Loucy (cell line): ENCODE results near the gene WRAP73.

Source experiments
- H2AFZ ChIP-seq: fragments of 200-600 bp; sonication (generic); 2 replicates; pipeline ENCODE4 v1.6.0; 2016; ENCODE audit warnings: antibody characterized with exemption, mild to moderate bottlenecking, low read length, moderate library complexity
- H3F3A ChIP-seq: fragments of 200-600 bp; 2 replicates; pipeline ENCODE4 v1.6.0; 2016; ENCODE audit warnings: antibody characterized with exemption, low read depth, mild to moderate bottlenecking
- H3K27me3 ChIP-seq: fragments of 200-600 bp; sonication (generic); 2 replicates; pipeline ENCODE4 v1.6.1; 2014; ENCODE audit warnings: low read length, mild to moderate bottlenecking; ENCODE audit not compliant: insufficient read depth, poor library complexity, severe bottlenecking
- H3K36me3 ChIP-seq: fragments of 200-600 bp; sonication (generic); 2 replicates; pipeline ENCODE4 v1.6.1; 2016; ENCODE audit warnings: low read length; ENCODE audit not compliant: insufficient read depth
- H3K4me1 ChIP-seq: fragments of 200-600 bp; sonication (generic); 2 replicates; pipeline ENCODE4 v1.5.1; 2014; ENCODE audit warnings: low read length, mild to moderate bottlenecking; ENCODE audit not compliant: insufficient read depth, poor library complexity, severe bottlenecking
- H3K4me2 ChIP-seq: fragments of 200-600 bp; sonication (generic); 2 replicates; pipeline ENCODE4 v1.6.0; 2014; ENCODE audit warnings: antibody characterized with exemption, low read length, low read depth, mild to moderate bottlenecking; ENCODE audit not compliant: poor library complexity, severe bottlenecking
- H3K4me3 ChIP-seq: fragments of 200-600 bp; sonication (generic); 2 replicates; pipeline ENCODE4 v1.5.1; 2014; ENCODE audit warnings: low read length, mild to moderate bottlenecking, mixed read lengths; ENCODE audit not compliant: poor library complexity, severe bottlenecking
- H3K79me2 ChIP-seq: fragments of 200-600 bp; sonication (generic); 2 replicates; pipeline ENCODE4 v1.6.1; 2014; ENCODE audit warnings: low read length; ENCODE audit not compliant: insufficient read depth
- H3K9ac ChIP-seq: fragments of 200-600 bp; sonication (generic); 2 replicates; pipeline ENCODE4 v1.6.0; 2014; ENCODE audit warnings: mild to moderate bottlenecking, low read depth, low read length, moderate library complexity; ENCODE audit not compliant: poor library complexity, severe bottlenecking
- H3K9me2 ChIP-seq: fragments of 200-600 bp; sonication (generic); replicated peaks from 2 replicates; pipeline ENCODE4 v1.6.1; 2016; ENCODE audit warnings: low read depth, low read length, mixed read lengths
- H3K9me3 ChIP-seq: fragments of 200-600 bp; sonication (generic); 2 replicates; pipeline ENCODE4 v1.6.1; 2014; ENCODE audit warnings: mild to moderate bottlenecking, antibody characterized with exemption, low read length, low read depth; ENCODE audit not compliant: insufficient read depth
- H4K20me1 ChIP-seq: fragments of 200-600 bp; sonication (generic); 2 replicates; pipeline ENCODE4 v1.6.0; 2014; ENCODE audit warnings: antibody characterized with exemption, low read length, mild to moderate bottlenecking; ENCODE audit not compliant: insufficient read depth, poor library complexity, severe bottlenecking
- EZH2phosphoT487 ChIP-seq: fragments of 200-600 bp; IDR thresholded peaks from 2 replicates; pipeline ENCODE4 v1.6.1; 2018; ENCODE audit warnings: antibody characterized with exemption, mild to moderate bottlenecking, moderate library complexity, borderline replicate concordance
- TF ChIP-seq, protein P1 (sequence below): fragments of 200-600 bp; sonication (generic); conservative IDR thresholded peaks from 2 replicates; pipeline ENCODE4 v1.5.1; 2014; ENCODE audit warnings: mild to moderate bottlenecking, antibody characterized with exemption, low read length

Gene WRAP73

GRCh38 chr1:3674100-3675094 lies 24.5 kb upstream of the WRAP73 start:
- no peak overlapping the region for H3K9ac ChIP-seq
- no peaks in the 10 kb centered on the region for H3K9me2 ChIP-seq
- H3K4me3 ChIP-seq, result no peak overlapping the region
- H2AFZ ChIP-seq, result no peak overlapping the region
- H3F3A ChIP-seq, result no peaks in the 10 kb centered on the region
- no peaks in the 10 kb centered on the region for H3K36me3 ChIP-seq
- no peaks in the 10 kb centered on the region for H3K79me2 ChIP-seq
- H4K20me1 ChIP-seq, result no peaks in the 10 kb centered on the region
- no peak overlapping the region for H3K4me2 ChIP-seq
- TF ChIP-seq EZH2phosphoT487, result no peak
- TF ChIP-seq, protein P1, sequence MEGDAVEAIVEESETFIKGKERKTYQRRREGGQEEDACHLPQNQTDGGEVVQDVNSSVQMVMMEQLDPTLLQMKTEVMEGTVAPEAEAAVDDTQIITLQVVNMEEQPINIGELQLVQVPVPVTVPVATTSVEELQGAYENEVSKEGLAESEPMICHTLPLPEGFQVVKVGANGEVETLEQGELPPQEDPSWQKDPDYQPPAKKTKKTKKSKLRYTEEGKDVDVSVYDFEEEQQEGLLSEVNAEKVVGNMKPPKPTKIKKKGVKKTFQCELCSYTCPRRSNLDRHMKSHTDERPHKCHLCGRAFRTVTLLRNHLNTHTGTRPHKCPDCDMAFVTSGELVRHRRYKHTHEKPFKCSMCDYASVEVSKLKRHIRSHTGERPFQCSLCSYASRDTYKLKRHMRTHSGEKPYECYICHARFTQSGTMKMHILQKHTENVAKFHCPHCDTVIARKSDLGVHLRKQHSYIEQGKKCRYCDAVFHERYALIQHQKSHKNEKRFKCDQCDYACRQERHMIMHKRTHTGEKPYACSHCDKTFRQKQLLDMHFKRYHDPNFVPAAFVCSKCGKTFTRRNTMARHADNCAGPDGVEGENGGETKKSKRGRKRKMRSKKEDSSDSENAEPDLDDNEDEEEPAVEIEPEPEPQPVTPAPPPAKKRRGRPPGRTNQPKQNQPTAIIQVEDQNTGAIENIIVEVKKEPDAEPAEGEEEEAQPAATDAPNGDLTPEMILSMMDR, result no peak
- H3K9me3 ChIP-seq, result no peaks in the 10 kb centered on the region
- H3K27me3 ChIP-seq, result no peaks in the 10 kb centered on the region
- peaks cover 21% of the 10 kb centered on the region for H3K4me1 ChIP-seq

- Histone ChIP-seq H3K9me3 (no peaks in the 10 kb centered on the region), H3K4me2 (no peak overlapping the region), H4K20me1 (no peaks in the 10 kb centered on the region), H3K9me2 (no peaks in the 10 kb centered on the region), H2AFZ (no peak overlapping the region), H3K36me3 (no peaks in the 10 kb centered on the region), H3K27me3 (no peaks in the 10 kb centered on the region), H3K4me3 (no peak overlapping the region), H3F3A (no peaks in the 10 kb centered on the region), H3K9ac (no peak overlapping the region), H3K4me1 (peaks cover 21% of the 10 kb centered on the region), H3K79me2 (no peaks in the 10 kb centered on the region)
- TF ChIP-seq, protein P1, result no peak
- no peak for TF ChIP-seq EZH2phosphoT487
These were observed 23.6 kb upstream of the WRAP73 start for GRCh38 chr1:3673381-3674099.

GRCh38 chr1:3672971-3673361 lies 23.1 kb upstream of the WRAP73 start:
- Histone ChIP-seq H2AFZ (no peak overlapping the region), H3K27me3 (no peaks in the 10 kb centered on the region), H3K36me3 (no peaks in the 10 kb centered on the region), H3K9ac (no peak overlapping the region), H3K9me2 (no peaks in the 10 kb centered on the region), H3K4me2 (no peak overlapping the region), H3K9me3 (no peaks in the 10 kb centered on the region), H3K4me3 (no peak overlapping the region), H3F3A (no peaks in the 10 kb centered on the region), H3K79me2 (no peaks in the 10 kb centered on the region), H3K4me1 (peaks cover 15% of the 10 kb centered on the region), H4K20me1 (no peaks in the 10 kb centered on the region)
- TF ChIP-seq, protein P1, result no peak
- no peak for TF ChIP-seq EZH2phosphoT487
